NT2/D1 (cell line): Measurements from ENCODE around the gene NRXN3.

Experiments used
- YY1 ChIP-seq: IDR thresholded peaks from 2 replicates; pipeline ENCODE4 v1.6.1; 2011; ENCODE audit not compliant: insufficient read length, insufficient read depth
- ZNF274 ChIP-seq: IDR thresholded peaks from 2 replicates; pipeline ENCODE4 v1.6.1; 2011; ENCODE audit warnings: mild to moderate bottlenecking, low read depth, low read length

- TF ChIP-seq ZNF274 (no peak), YY1 (no peak)
These were observed 1095.3 kb downstream of the NRXN3 start for GRCh38 chr14:79265366-79265946.
